Measurements from ENCODE around the gene TBL1X.
A peak's percentile ranks its signal among the peaks of the same experiment; 100 is the strongest.

The TBL1X gene

DNA sequence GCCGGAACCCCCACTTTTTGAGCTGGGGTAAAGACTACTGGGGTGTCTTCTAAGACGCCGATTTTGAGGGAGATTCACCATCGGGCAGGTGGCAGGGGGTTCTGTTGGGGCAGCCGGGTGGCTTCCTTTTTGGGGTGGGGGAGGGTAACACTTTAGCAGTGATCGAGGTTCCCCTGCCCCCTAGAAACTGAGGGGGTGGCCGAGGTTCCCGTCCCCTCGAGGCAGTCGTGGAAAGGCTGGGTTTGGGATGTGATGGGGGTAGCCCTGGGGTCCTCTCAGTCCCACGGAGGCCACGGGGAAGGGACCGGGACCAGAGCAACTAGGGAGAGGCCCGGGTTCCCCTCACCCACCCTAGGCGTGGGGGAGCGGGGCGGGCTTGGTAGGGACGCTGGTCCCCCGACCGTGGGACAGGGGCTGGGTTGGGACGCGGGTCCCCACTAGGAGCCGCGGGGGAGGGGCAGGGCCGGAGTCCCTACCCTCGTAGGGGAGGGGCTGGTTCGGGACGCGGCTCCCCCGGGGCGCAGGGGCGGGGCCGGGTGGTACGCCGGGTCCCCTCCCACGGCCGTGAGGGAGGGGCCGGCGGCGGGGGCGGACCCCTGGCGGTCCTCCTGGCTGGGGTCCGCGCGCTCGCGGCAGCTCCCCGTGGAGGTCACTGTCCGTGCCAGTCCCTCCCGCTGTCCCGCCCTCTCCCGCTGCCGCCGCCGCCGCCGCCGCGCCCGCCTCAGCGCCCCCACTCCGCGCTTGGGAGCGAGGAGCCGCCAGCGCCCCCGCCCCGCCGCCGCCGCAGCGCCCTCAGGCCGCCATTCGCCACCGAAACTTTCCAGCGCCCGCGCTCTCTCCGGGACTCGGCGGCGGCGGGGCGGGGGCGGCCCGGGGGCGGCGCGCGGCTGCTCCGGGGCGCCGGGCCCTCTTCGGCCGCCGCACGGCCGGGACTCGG is at the start of gene TBL1X:
TBL1X (plus strand) TSS at position 624 of the 937 bp plus-strand sequence. CDS start 188,529 bp downstream, outside the sequence.
- DNase-seq (ENCODE audit: low read depth) = peak; percentile 19

GRCh38 chrX:9416562-9417348 is 48.1 kb upstream of the TBL1X start:
- DNase-seq (ENCODE audit: low read depth) = peak; percentile 75
- TF ChIP-seq, protein P1, sequence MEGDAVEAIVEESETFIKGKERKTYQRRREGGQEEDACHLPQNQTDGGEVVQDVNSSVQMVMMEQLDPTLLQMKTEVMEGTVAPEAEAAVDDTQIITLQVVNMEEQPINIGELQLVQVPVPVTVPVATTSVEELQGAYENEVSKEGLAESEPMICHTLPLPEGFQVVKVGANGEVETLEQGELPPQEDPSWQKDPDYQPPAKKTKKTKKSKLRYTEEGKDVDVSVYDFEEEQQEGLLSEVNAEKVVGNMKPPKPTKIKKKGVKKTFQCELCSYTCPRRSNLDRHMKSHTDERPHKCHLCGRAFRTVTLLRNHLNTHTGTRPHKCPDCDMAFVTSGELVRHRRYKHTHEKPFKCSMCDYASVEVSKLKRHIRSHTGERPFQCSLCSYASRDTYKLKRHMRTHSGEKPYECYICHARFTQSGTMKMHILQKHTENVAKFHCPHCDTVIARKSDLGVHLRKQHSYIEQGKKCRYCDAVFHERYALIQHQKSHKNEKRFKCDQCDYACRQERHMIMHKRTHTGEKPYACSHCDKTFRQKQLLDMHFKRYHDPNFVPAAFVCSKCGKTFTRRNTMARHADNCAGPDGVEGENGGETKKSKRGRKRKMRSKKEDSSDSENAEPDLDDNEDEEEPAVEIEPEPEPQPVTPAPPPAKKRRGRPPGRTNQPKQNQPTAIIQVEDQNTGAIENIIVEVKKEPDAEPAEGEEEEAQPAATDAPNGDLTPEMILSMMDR (conservative IDR thresholded peaks at IDR 0.05; ENCODE audit: low read depth, low read length) = no peak
- H3K4me3 ChIP-seq (ENCODE audit: low read depth, low read length) = no peak overlapping the region

More for the DNA sequence above, at the start of gene TBL1X:
- TF ChIP-seq, protein P1 (conservative IDR thresholded peaks at IDR 0.05; ENCODE audit: low read depth, low read length) = no peak
- H3K4me3 ChIP-seq (ENCODE audit: low read depth, low read length) = peak within 1 kb of the TSS; percentile 62

- no peak for DNase-seq (ENCODE audit: low read depth)
- no peak overlapping the region for H3K4me3 ChIP-seq (ENCODE audit: low read depth, low read length)
- TF ChIP-seq, protein P1 (conservative IDR thresholded peaks at IDR 0.05; ENCODE audit: low read depth, low read length) = no peak
Measured at GRCh38 chrX:9418262-9418661, 46.6 kb upstream of the TBL1X start.

DNA sequence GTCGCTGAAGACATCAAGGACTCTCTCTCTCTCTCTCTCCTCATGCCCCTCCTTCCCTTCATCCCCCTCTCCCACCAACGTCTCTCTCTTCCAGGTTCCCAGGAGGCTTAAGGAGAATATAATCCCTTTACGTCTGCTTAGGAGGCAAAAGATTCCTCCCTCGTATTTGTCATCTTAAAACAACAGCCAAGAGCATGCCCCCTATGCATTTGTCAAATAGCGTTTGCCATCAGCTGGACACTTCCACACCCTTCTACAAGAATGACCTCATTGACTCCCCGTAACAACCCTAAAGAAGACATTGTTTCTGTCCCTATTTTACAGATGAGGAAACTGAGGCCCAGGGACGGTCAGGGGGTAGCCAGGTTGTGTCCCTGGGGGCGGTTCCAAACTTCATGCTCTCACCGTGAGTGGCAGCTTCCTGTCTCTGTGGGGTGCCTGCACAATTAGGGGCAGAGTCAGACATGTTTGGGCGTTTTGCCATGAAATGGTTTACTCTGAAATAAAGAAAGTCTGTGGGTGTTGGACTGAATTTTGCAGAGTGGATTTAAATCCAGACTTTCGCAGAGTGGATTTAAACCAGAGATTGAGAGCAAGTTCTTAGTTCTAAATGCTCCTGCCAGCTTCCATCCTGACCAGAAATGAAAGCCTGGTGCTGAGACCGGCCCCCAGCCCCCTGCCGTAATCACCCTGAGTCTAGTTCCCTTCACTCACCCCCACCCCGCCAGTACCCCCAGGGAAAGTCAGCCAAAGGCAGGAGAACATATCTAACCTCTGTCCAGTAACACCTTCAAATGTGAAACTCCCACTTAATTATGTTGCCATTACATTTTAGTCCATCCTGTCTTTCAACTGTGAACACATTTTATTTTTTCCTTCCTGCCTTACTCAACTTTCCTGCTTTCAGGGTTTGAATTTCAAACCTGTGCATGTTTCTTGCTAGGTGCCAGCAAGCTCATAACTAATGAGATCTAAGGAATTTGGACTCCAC is 44.3 kb upstream of the TBL1X start:
- no peak overlapping the region for H3K4me3 ChIP-seq (ENCODE audit: low read depth, low read length)
- TF ChIP-seq, protein P1 (conservative IDR thresholded peaks at IDR 0.05; ENCODE audit: low read depth, low read length) = no peak
- DNase-seq (ENCODE audit: low read depth) = peak; percentile 59

GRCh38 chrX:9429767-9430166 is 35.1 kb upstream of the TBL1X start:
- no peak overlapping the region for H3K4me3 ChIP-seq (ENCODE audit: low read depth, low read length)
- TF ChIP-seq, protein P1 (conservative IDR thresholded peaks at IDR 0.05; ENCODE audit: low read depth, low read length) = no peak
- DNase-seq (ENCODE audit: low read depth) = no peak

DNA sequence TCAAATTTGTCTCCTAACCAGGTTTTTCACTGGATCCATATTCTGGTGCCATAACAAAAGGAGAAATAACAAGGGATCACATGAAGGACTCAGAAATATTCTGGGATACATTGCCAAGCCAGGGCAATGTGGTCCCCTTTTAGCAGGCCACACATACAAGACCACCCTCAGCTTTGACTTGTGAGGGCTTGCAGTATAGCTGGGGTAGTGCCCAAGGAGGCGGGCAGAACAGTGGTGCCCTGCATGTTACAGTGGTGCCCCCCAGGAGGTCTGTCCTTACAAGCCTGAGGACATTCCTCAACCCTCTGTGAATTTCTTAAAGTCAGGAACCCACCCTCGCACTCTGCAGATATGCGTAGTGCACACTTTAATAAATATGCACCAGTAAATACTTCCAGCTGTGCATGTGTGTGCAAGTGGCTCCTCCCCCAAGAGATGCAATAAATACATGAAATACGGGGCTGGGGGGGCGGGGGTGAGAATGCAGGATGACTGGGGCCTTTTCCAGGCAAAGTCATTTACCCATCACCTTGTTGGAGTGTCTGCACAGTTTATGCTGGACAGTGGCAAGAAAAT is 34.4 kb upstream of the TBL1X start:
- TF ChIP-seq, protein P1 (conservative IDR thresholded peaks at IDR 0.05; ENCODE audit: low read depth, low read length) = no peak
- no peak for DNase-seq (ENCODE audit: low read depth)
- no peak overlapping the region for H3K4me3 ChIP-seq (ENCODE audit: low read depth, low read length)

All from choroid plexus epithelial cell (primary cell).